ENCODE data around the gene POLR1A.

POLR1A gene

GRCh38 chr2:86036669-86037138 is 69.0 kb downstream of the POLR1A start:
- no peak for FAIRE-seq

- FAIRE-seq: no peak
Measured at GRCh38 chr2:86035883-86036668, 69.6 kb downstream of the POLR1A start.

- no peak for FAIRE-seq
Measured at GRCh38 chr2:86035376-86035882, 70.3 kb downstream of the POLR1A start.

- no peak for FAIRE-seq
Measured at GRCh38 chr2:86033751-86034692, 71.7 kb downstream of the POLR1A start.

GRCh38 chr2:86032861-86033595 is 72.7 kb downstream of the POLR1A start:
- FAIRE-seq: no peak

- FAIRE-seq: no peak
Measured at GRCh38 chr2:86031606-86032005, 74.1 kb downstream of the POLR1A start.

- no peak for FAIRE-seq
Measured at GRCh38 chr2:86031151-86031550, 74.5 kb downstream of the POLR1A start.

- no peak for FAIRE-seq
Measured at GRCh38 chr2:86029873-86030272, 75.8 kb downstream of the POLR1A start.

GRCh38 chr2:86028766-86029381 is 76.8 kb downstream of the POLR1A start:
- FAIRE-seq: no peak

GRCh38 chr2:86027922-86028765 is 77.5 kb downstream of the POLR1A start:
- no peak for FAIRE-seq

- no peak for FAIRE-seq
Measured at GRCh38 chr2:86027196-86027921, 78.3 kb downstream of the POLR1A start.

GRCh38 chr2:86026744-86027065 is 79.0 kb downstream of the POLR1A start:
- no peak for FAIRE-seq

GRCh38 chr2:86025976-86026743 is 79.5 kb downstream of the POLR1A start:
- FAIRE-seq: no peak

GRCh38 chr2:86025229-86025820 is 80.4 kb downstream of the POLR1A start:
- no peak for FAIRE-seq

GRCh38 chr2:86023366-86023712 is 82.3 kb downstream of the POLR1A start:
- FAIRE-seq: no peak

GRCh38 chr2:86022661-86023365 is 82.9 kb downstream of the POLR1A start:
- FAIRE-seq: no peak

- no peak for FAIRE-seq
Measured at GRCh38 chr2:86021396-86022378, 84.0 kb downstream of the POLR1A start.

GRCh38 chr2:86020984-86021383 is 84.7 kb downstream of the POLR1A start:
- FAIRE-seq: no peak
